ENCODE data around the gene PLPPR2.
"Not testable (repeated sequence)": the region's sequence is repeated elsewhere in the genome, so short reads cannot be mapped to it uniquely, and the experiment has no call there.

Gene PLPPR2

GRCh38 chr19:11397089-11397610, 41.9 kb downstream of the PLPPR2 start:
- DNase-seq (ENCODE audit: low read depth in 1 of 2, low spot score in 1 of 2): no peak

GRCh38 chr19:11399667-11400066, 44.4 kb downstream of the PLPPR2 start:
- no peak for DNase-seq (ENCODE audit: low read depth in 1 of 2, low spot score in 1 of 2)

DNA sequence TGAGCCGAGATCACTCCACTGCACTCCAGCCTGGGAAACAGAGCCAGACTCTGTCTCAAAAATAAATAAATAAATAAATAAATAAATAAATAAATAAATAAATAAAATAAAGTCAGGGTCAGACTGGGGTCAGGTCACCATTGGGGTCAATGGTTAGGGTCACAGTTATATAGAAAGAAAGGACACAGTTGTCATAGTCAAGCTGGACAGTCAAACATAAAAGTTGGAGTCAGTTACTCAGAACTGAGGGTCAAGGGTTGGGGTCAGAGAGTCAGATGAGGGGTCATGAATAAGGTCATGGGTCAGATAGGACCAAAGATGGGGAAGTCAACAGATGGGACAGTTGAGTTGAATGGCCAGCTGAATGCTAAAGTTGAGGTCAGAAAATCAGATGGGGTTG, 45.6 kb downstream of the PLPPR2 start:
- no peak for DNase-seq (ENCODE audit: low read depth in 1 of 2, low spot score in 1 of 2)

DNA sequence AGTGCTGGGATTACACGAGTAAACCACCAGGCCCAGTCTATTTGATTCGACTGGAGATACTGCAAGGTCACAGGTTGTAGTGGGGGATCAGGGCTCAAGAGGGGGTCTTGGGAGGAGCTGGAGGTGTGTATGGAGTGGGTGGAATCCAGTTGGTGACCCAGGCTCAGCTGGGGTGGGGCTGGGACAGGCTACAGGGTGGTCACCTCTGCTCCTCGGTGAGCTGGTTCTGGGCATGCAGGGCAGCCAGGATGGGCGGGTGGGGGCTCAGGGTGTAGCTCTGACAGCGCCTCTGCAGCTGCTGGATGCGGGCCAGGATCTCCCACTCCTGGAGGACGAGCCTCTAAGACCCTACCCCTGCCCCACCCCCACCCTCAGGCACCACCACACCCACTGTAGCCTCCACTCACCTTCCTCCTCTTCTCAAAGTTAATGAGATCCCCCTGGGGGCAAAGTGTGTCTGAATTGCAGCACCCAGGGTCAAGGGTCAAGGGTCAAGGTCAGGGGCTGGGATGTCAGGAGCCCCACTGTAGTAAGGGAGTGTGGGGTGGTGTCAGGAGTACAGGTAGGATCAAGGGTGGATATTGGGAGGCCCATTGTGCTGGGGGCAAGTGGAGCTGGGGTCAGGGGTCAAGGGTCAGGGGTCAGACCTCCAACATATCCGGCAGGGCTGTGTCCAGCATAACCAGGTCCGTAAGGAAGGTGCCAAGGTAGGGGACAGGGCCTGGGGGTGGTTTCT, 46.7 kb downstream of the PLPPR2 start:
- no peak for DNase-seq (ENCODE audit: low read depth in 1 of 2, low spot score in 1 of 2)

DNA sequence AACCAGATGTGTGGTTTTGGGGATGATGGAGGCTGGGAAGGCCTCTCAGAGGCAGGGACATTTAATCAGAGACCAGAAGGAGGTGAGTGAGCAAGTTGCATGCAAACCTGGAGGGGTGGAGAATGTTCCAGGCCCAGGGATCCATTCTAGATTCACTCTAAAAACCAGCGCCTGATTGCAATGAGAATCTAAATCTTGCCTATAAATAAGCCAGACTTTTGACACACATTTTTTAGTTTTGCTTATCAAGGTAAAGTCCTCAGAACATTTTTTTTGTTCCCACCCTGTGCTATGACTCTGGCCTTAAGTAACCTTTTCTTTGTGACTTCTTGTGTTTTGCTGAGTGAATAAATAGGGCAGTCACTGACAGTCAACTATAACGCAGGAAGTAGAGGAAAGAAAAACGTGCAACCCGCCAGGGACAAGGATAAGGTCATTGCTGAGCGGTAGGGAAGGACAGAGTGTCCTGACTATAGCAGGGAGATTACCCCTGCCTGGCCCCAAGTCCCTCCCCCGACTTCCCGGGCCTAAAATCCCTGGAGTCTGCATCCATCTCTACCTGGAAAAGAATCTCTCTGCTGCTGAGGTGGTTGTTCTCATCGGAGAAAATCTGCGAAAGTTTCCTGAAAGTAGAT, 49.5 kb downstream of the PLPPR2 start:
- no peak for DNase-seq (ENCODE audit: low read depth in 1 of 2, low spot score in 1 of 2)

DNA sequence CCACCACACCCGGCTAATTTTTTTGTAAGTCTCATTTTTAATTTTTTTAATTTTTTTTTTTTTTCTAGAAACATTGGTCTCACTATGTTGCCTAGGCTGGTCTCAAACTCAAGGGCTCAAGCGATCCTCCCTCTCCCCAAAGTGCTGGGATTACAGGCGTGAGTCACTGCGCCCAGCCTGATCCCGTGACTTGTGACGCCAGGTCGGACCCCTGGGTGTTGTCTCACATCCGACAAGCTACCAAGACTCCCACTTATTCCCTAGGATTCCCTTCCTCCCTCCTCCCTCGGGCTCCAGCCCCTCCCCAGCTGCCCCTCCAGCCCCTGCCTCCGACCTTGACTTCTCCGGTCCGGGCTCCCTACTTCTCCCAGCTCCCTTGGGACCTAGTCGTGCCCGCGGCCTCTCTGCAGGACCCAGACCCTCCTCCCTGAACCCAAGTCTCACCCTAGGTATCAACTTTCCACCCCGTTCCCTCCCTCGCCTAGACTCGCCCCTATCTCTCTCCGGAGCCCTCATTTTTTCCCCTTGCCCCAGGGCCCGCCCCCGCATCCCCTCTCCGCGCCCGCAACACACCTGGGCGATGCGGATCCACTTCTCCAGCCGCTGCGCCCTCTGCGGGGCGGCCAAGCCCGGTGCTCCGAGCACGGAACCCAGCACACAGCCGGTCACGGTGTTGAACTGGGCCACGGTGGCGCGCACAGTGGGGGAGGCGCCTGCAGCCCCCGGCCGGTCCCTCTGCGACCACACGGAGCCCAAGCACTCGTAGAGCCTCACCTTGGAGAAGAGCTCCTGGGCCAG, 50.8 kb downstream of the PLPPR2 start:
- no peak for DNase-seq (ENCODE audit: low read depth in 1 of 2, low spot score in 1 of 2)

GRCh38 chr19:11406703-11407236, 51.5 kb downstream of the PLPPR2 start:
- DNase-seq (ENCODE audit: low read depth in 1 of 2, low spot score in 1 of 2): not testable (repeated sequence)

- no peak for DNase-seq (ENCODE audit: low read depth in 1 of 2, low spot score in 1 of 2)
Measured at GRCh38 chr19:11408591-11408990, 53.4 kb downstream of the PLPPR2 start.

- no peak for DNase-seq (ENCODE audit: low read depth in 1 of 2, low spot score in 1 of 2)
Measured at GRCh38 chr19:11410682-11411081, 55.5 kb downstream of the PLPPR2 start.

DNA sequence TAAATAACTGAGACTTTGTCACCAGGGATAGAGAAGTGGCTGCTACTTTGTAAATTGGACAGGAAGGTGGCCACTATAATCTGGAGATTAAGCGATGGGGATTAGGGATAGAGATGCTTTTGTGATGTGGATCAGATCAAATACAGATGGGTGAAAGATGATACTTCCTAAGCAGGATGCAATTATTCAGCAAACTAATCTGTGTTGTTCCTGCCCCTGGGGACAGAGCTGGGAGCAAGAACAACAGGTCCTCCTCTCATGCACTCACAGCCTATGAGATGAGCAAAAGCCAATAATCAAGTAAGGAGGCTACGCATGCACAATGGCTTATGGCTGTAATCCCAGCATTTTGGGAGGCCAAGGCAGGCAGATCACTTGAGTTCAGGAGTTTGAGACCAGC, 59.3 kb downstream of the PLPPR2 start:
- no peak for DNase-seq (ENCODE audit: low read depth in 1 of 2, low spot score in 1 of 2)
